PFSK-1 (cell line): ENCODE results near the gene GBE1.

Source experiments
- FOXP2 ChIP-seq: optimal IDR thresholded peaks from 2 replicates; pipeline ENCODE3; 2011; ENCODE audit warnings: borderline replicate concordance, control low read depth, inconsistent platforms; ENCODE audit not compliant: insufficient read depth; ENCODE audit errors: extremely low read length, extremely low read depth
- POLR2AphosphoS5 ChIP-seq: IDR thresholded peaks from 2 replicates; pipeline ENCODE4 v1.6.1; 2012; ENCODE audit warnings: low read depth, mild to moderate bottlenecking, control low read depth, low read length, moderate library complexity
- SIN3A ChIP-seq: IDR thresholded peaks from 2 replicates; pipeline ENCODE4 v1.6.1; 2012; ENCODE audit warnings: mild to moderate bottlenecking, low read length, moderate library complexity, borderline replicate concordance; ENCODE audit not compliant: insufficient read depth
- TAF1 ChIP-seq: IDR thresholded peaks from 2 replicates; pipeline ENCODE4 v1.6.1; 2012; ENCODE audit warnings: low read length, control low read depth, borderline replicate concordance; ENCODE audit not compliant: insufficient read depth
- TF ChIP-seq, protein P1 (sequence below), 2 experiments: IDR thresholded peaks; 2 replicates each; pipeline versions ENCODE4 v1.6.1 to v1.8.0; 2011 to 2012; ENCODE audit warnings: low read depth in 2 of 2, low read length in 2 of 2, control low read depth in 1 of 2, inconsistent platforms in 1 of 2, mild to moderate bottlenecking in 1 of 2, moderate library complexity in 1 of 2; ENCODE audit not compliant: insufficient read depth in 1 of 2

GRCh38 chr3:81709606-81710005 is 51.8 kb downstream of the GBE1 start:
- TF ChIP-seq POLR2AphosphoS5 (no peak), SIN3A (no peak), TAF1 (no peak), FOXP2 (no peak)
- TF ChIP-seq, protein P1, sequence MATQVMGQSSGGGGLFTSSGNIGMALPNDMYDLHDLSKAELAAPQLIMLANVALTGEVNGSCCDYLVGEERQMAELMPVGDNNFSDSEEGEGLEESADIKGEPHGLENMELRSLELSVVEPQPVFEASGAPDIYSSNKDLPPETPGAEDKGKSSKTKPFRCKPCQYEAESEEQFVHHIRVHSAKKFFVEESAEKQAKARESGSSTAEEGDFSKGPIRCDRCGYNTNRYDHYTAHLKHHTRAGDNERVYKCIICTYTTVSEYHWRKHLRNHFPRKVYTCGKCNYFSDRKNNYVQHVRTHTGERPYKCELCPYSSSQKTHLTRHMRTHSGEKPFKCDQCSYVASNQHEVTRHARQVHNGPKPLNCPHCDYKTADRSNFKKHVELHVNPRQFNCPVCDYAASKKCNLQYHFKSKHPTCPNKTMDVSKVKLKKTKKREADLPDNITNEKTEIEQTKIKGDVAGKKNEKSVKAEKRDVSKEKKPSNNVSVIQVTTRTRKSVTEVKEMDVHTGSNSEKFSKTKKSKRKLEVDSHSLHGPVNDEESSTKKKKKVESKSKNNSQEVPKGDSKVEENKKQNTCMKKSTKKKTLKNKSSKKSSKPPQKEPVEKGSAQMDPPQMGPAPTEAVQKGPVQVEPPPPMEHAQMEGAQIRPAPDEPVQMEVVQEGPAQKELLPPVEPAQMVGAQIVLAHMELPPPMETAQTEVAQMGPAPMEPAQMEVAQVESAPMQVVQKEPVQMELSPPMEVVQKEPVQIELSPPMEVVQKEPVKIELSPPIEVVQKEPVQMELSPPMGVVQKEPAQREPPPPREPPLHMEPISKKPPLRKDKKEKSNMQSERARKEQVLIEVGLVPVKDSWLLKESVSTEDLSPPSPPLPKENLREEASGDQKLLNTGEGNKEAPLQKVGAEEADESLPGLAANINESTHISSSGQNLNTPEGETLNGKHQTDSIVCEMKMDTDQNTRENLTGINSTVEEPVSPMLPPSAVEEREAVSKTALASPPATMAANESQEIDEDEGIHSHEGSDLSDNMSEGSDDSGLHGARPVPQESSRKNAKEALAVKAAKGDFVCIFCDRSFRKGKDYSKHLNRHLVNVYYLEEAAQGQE (IDR thresholded peaks at IDR 0.05; ENCODE audit: insufficient read depth in 1 of 2, low read depth in 2 of 2, low read length in 2 of 2) = no peak
